Activated naive CD8-positive, alpha-beta T cell (primary cell): ENCODE measurements around the gene LYAR.

Source experiments
- H3K27ac Mint-ChIP-seq: one replicate; pipeline ENCODE4 v1.8.0; 2021; ENCODE audit warnings: mixed read lengths
- H3K27me3 Mint-ChIP-seq: one replicate; pipeline ENCODE4 v1.8.0; 2021; ENCODE audit warnings: mixed read lengths
- H3K36me3 Mint-ChIP-seq: one replicate; pipeline ENCODE4 v1.8.0; 2021; ENCODE audit warnings: mixed read lengths
- H3K4me1 Mint-ChIP-seq: one replicate; pipeline ENCODE4 v1.8.0; 2021; ENCODE audit warnings: low read depth, mixed read lengths
- H3K4me3 Mint-ChIP-seq: one replicate; pipeline ENCODE4 v1.8.0; 2021; ENCODE audit warnings: mild to moderate bottlenecking, mixed read lengths
- H3K9me3 Mint-ChIP-seq: one replicate; pipeline ENCODE4 v1.8.0; 2021; ENCODE audit warnings: low read depth, mixed read lengths

LYAR gene

DNA sequence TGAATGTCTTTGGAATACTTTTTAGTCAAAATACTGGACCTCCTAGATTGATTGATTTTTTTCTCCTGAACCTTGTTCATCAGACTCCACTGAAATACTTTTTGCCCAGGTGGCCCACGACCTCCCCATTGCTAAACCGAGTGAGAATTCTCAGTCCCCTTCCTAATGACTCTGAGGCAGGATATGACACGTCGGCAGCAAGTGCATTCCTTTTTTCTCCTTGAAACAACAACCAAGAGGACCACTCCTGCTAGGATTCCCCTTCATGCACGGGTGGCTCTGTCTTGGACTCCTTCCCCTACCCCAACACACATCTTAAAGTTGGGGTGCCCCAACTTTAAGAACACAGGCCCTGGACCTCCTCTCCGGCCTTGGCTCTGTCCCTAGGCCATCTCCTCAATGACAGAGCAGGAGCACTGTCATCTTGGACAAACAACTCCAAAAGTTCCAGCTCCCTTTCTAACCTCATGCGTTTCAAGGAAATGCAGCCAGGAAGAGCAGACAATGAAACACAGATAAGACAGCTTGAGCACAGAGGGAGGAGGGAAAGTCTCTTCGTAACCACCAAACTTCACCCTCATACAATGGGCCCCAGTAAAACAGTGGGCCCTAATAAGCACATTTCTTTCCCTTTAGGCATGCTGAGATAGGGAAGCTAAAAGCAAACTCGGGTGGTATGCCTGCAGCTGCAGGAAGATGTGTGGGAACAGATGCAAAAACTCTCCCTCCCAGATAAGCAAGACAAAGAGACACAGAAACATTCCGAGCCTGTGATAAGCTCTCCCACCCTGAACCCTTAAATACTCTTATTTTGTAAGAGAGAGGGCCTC, 34.0 kb upstream of the LYAR start:
- Mint-ChIP-seq H3K4me3 (no peak overlapping the region), H3K36me3 (no peaks in the 10 kb centered on the region), H3K9me3 (no peaks in the 10 kb centered on the region), H3K27me3 (no peaks in the 10 kb centered on the region), H3K4me1 (no peaks in the 10 kb centered on the region), H3K27ac (no peak overlapping the region)

DNA sequence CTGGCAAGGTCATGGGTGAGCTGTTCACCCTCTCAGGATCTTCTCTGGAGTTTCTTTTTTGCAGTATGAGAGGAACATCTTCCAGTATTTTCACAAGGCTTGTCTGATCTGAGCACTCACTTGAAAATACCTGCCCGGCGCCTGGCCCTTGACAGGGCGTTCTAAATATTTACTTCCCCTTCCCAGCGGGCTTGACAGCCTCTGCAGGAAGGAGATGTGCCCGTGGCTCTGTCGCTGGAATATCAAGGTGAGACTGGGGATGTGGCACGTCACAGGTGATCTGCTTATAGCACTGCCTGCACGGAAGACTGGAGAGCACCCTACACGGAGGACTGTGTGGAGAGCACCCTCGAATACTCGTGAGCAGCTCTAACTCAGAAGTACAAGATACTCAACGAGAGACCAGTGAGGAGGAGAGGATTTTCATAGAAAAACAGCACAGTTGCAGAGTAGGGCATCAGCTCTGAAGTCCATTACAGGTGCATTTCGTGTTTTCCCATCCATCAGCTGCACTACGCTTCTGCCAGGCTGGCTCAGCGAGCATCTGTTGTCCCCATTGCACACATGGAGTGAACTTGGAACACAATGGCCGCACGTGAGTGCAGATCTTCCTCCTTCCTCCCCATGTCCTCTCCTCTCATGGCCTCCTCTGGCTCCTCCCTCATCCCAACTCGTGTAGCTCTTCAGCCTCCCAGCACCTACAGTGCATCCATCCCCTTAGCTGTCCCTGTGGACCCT, 32.2 kb upstream of the LYAR start:
- no peak overlapping the region for H3K27ac Mint-ChIP-seq
- no peak overlapping the region for H3K4me3 Mint-ChIP-seq
- H3K27me3 Mint-ChIP-seq: no peaks in the 10 kb centered on the region
- no peaks in the 10 kb centered on the region for H3K9me3 Mint-ChIP-seq
- no peaks in the 10 kb centered on the region for H3K4me1 Mint-ChIP-seq
- H3K36me3 Mint-ChIP-seq: no peaks in the 10 kb centered on the region

DNA sequence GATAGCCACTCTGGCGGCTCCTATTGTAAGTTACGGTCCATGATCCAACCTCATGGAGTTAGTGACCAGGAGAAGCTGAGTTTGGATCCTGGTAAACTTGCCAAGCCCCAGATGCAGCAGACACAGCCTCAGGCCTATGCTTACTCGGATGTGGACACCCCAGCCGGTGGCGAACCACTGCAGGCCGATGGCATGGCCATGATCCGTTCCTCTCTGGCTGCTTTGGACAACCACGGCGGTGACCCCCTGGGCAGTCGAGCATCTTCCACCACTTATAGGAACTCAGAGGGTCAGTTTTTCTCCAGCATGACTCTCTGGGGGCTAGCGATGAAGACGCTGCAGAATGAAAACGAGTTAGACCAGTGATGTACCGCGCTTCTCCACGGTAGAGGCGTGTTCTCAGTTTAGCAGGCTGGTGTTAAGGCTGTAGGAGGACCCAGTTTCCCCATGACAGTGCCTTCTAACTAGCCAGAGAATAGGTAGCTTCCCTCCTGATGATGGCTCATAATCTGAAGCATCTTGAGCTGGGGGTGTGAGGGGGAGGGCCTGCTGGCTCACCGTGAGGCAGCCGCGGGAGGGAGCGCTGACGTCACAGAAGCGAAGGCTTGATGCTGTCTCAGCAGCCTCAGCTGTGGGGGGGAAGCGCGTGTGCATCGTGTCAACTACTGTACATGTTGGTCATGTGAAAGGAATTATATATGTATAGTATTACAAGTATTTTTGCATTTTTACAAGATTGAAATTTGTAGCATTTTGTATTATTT, 31.2 kb upstream of the LYAR start:
- Mint-ChIP-seq H3K4me1 (no peaks in the 10 kb centered on the region), H3K9me3 (no peaks in the 10 kb centered on the region), H3K27ac (no peak overlapping the region), H3K27me3 (no peaks in the 10 kb centered on the region), H3K4me3 (no peak overlapping the region), H3K36me3 (no peaks in the 10 kb centered on the region)

DNA sequence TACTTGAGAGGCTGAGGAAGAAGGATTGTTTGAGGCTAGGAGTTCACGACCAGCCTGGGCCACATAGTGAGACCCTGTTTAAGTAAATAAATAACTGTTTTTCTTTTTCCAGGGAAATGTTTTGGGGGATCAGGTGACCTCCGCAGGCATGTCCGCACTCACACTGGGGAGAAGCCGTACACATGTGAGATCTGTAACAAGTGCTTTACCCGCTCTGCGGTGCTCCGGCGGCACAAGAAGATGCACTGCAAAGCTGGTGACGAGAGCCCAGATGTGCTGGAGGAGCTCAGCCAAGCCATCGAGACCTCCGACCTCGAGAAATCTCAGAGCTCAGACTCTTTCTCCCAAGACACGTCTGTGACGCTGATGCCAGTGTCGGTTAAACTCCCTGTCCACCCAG, 30.6 kb upstream of the LYAR start:
- Mint-ChIP-seq H3K27me3 (no peaks in the 10 kb centered on the region), H3K4me1 (no peaks in the 10 kb centered on the region), H3K36me3 (peaks cover 2% of the 10 kb centered on the region), H3K9me3 (no peaks in the 10 kb centered on the region), H3K4me3 (no peak overlapping the region), H3K27ac (no peak overlapping the region)

DNA sequence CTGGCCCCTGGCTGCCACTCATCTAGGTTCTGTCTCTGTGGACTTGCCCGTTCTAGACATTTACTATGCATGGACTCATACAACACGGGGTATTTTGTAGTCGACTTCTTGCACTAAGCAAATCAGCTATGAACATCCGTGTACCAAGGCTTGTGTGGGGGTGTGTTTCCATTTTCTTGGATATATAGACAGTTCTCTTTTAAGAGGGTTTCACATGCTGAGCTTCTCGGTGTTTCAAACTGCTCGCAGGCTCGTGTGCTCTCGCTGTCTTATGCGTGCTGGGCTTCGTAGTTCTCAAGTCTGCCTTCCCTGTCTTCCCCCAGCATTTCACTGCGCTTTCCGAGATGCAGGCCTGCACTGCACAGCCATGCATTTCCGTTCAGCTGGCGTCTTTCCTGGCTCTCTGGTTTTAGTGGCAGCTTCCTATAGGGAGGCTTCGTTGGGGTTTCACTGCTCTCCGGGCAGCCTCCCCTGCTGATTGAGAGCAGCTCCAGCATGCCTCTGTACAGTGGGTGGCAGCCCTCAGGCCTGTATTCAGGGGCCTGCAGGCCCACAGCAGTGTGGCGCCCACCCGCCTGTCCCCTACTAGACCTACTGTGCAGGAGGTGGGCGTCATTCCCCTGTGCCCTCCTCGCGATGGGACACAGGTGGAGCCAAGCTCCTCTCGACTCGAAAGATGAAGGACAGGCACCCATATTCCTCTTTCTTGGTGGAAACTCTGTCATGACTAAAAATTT, 27.7 kb upstream of the LYAR start:
- Mint-ChIP-seq H3K4me1 (no peaks in the 10 kb centered on the region), H3K36me3 (peaks cover 2% of the 10 kb centered on the region), H3K27ac (no peak overlapping the region), H3K9me3 (no peaks in the 10 kb centered on the region), H3K4me3 (no peak overlapping the region), H3K27me3 (no peaks in the 10 kb centered on the region)

DNA sequence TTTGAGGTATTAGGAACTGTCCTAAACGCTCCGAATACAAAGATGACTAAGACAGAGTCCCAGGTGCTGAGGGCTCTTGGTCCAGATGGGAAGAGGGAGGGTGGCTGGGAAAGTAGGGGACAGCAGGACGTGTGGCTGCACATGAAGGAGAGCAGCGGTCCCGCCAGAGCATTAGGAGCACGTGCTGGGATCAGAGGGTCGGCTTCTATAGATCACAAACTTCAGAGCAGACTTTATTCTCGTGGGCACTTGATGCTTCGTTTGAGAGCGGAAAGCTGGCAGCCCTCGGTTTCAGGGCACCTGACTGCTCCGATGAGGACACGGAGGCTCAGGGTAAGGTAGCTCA, 26.2 kb upstream of the LYAR start:
- Mint-ChIP-seq H3K36me3 (peaks cover 2% of the 10 kb centered on the region), H3K27me3 (no peaks in the 10 kb centered on the region), H3K4me3 (no peak overlapping the region), H3K27ac (no peak overlapping the region), H3K4me1 (no peaks in the 10 kb centered on the region), H3K9me3 (no peaks in the 10 kb centered on the region)

DNA sequence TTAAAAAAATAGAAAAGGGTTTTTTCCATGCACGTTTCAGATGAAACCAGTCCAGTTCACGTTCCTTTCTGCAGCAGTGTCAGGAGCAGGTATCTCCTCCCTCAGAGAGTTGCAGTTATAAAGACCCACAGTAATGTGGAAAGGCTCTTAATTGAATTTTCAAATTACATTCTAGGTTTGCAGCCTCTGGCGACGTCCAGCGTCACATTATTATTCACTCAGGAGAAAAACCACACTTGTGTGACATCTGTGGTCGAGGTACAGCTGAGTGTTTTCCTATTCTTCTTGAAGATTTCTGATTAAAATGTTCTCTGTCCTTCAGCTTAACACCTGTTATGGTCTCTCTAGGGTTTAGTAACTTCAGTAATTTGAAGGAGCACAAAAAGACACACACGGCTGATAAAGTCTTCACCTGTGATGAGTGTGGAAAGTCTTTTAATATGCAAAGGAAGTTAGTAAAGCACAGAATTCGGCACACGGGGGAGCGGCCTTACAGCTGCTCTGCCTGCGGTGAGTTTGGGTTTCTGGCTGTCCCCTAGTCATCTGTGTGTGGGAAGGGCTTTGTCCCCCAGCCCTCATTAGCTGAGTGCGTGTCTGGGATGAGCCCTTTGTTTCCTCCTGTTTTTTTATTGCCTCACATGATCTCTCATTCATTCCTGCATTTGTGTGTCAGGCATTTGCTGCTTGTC, 25.7 kb upstream of the LYAR start:
- Mint-ChIP-seq H3K4me1 (no peaks in the 10 kb centered on the region), H3K27me3 (no peaks in the 10 kb centered on the region), H3K36me3 (peaks cover 2% of the 10 kb centered on the region), H3K27ac (no peak overlapping the region), H3K9me3 (no peaks in the 10 kb centered on the region), H3K4me3 (no peak overlapping the region)

DNA sequence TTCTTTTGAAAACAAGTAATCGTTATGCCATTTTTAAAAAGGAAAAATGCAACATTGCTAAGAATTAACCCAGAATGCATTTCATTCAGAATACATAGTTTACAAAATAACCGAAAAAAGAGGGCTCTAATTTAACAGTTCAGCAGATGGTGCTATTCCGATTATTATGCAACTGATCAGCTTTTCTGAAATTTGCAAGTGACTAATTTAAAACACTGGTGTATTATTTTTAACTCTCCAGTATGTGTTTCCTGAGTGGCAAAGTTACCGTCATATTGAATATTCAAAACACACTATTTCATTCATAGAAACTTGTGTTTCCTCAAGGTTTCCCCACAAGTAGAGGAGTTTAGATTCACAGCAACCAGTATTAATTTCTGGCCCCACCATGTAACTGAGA, 21.2 kb upstream of the LYAR start:
- H3K27me3 Mint-ChIP-seq: no peaks in the 10 kb centered on the region
- peaks cover 8% of the 10 kb centered on the region for H3K36me3 Mint-ChIP-seq
- H3K4me3 Mint-ChIP-seq: no peak overlapping the region
- H3K4me1 Mint-ChIP-seq: no peaks in the 10 kb centered on the region
- H3K27ac Mint-ChIP-seq: no peak overlapping the region
- H3K9me3 Mint-ChIP-seq: no peaks in the 10 kb centered on the region

DNA sequence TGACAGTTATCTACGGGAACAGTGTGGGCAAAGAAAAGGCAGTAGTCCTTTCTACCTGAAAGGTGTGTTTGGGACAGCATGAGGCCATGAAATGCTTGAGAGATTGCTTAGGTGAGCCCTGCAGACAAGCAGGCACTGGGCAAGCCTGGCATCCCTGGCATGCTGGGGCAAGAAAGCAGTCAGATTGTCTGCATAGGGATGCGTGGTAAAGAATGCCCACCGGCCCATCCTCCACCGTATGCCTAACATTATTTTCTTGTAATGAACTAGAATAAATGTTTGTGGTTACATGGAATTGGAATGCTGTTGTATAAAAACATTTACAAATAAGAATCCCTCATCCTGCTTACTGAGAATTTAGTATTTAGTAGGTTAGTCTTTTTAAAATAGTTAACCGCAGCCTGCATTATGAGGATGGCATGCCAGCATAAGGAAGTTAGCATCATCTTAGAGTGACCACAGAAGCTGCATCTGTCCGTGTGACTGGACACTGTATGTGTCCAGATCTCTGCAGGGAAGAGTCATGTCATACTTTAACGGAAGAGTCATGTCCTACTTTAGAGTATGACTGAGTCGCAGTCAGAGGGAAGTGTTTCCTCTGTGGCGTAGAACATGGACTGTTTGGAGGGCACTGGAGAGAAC, 19.0 kb upstream of the LYAR start:
- Mint-ChIP-seq H3K4me1 (no peaks in the 10 kb centered on the region), H3K27me3 (no peaks in the 10 kb centered on the region), H3K27ac (peak overlapping the region; percentile 22), H3K9me3 (no peaks in the 10 kb centered on the region), H3K4me3 (no peak overlapping the region), H3K36me3 (peaks cover 6% of the 10 kb centered on the region)

DNA sequence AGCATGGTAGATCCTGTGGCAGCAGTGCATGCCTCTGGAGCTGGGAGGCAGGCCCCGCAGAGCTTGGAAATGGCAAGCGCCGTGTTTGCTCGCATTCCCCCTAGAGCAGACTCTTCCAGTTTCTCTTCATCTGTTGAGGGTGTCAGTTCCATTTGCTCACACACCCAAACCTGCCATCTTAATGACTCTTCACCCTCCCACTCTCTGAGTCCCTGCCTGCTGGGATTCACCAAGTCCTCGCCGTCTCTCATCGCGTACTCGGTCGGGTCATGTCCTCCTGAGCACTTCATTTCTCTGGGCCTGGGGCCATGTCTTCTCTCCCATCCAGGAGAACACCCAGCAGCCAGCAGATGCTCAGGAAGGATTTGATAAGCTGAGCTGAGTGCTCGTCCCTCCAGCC, 17.0 kb upstream of the LYAR start:
- H3K9me3 Mint-ChIP-seq: no peaks in the 10 kb centered on the region
- no peak overlapping the region for H3K27ac Mint-ChIP-seq
- H3K4me1 Mint-ChIP-seq: peaks cover 5% of the 10 kb centered on the region
- no peak overlapping the region for H3K4me3 Mint-ChIP-seq
- H3K27me3 Mint-ChIP-seq: no peaks in the 10 kb centered on the region
- H3K36me3 Mint-ChIP-seq: peaks cover 8% of the 10 kb centered on the region

DNA sequence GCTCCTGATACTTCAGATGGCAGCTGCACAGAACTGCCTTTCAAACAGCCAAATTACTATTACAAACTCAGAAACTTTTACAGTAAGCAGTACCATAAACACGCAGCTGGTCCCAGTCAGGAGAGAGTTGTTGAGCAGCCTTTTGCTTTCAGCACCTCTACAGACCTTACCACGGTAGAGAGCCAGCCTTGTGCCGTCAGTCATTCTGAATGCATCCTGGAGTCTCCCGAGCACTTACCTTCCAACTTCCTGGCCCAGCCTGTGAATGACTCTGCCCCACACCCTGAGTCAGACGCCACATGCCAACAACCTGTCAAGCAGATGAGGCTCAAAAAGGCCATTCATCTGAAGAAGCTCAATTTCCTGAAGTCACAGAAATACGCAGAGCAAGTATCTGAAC, 12.5 kb upstream of the LYAR start:
- H3K27ac Mint-ChIP-seq: no peak overlapping the region
- no peaks in the 10 kb centered on the region for H3K27me3 Mint-ChIP-seq
- peaks cover 6% of the 10 kb centered on the region for H3K36me3 Mint-ChIP-seq
- peaks cover 18% of the 10 kb centered on the region for H3K4me1 Mint-ChIP-seq
- no peak overlapping the region for H3K4me3 Mint-ChIP-seq
- no peaks in the 10 kb centered on the region for H3K9me3 Mint-ChIP-seq

DNA sequence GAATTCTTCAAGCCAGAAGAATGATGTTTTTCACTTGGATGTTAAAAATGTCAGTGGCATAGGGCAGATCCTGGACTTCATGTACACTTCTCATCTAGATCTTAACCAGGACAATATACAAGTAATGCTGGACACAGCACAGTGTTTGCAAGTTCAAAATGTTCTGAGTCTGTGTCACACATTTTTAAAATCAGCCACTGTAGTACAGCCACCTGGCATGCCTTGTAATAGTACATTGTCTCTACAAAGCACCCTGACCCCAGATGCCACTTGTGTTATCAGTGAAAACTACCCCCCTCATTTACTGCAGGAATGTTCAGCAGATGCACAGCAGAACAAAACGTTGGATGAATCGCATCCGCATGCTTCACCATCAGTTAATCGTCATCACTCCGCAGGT, 12.0 kb upstream of the LYAR start:
- Mint-ChIP-seq H3K4me1 (peaks cover 19% of the 10 kb centered on the region), H3K27ac (no peak overlapping the region), H3K36me3 (peaks cover 2% of the 10 kb centered on the region), H3K4me3 (no peak overlapping the region), H3K27me3 (no peaks in the 10 kb centered on the region), H3K9me3 (no peaks in the 10 kb centered on the region)

DNA sequence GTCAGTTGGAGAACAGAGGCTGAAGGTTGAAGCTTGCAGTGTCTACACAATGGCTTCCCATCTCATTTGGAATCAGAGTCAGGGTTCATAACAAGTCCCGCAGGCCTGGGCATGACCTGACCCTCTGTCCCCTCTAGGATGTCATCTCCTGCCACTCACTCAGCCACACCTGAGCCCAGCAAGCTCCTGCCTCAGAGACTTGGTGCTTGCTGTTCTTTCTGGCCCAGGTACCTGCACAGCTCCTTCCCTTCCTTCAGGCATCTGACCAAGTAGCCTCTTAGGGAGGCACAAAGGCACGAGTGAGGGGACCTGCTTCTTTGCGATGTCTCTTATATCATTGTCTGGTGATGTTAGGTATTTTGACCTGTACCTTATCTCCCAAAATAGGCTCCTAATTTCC, 9.1 kb upstream of the LYAR start:
- Mint-ChIP-seq H3K4me1 (peaks cover 40% of the 10 kb centered on the region), H3K4me3 (no peak overlapping the region), H3K27me3 (no peaks in the 10 kb centered on the region), H3K27ac (no peak overlapping the region), H3K9me3 (no peaks in the 10 kb centered on the region), H3K36me3 (peaks cover 6% of the 10 kb centered on the region)

DNA sequence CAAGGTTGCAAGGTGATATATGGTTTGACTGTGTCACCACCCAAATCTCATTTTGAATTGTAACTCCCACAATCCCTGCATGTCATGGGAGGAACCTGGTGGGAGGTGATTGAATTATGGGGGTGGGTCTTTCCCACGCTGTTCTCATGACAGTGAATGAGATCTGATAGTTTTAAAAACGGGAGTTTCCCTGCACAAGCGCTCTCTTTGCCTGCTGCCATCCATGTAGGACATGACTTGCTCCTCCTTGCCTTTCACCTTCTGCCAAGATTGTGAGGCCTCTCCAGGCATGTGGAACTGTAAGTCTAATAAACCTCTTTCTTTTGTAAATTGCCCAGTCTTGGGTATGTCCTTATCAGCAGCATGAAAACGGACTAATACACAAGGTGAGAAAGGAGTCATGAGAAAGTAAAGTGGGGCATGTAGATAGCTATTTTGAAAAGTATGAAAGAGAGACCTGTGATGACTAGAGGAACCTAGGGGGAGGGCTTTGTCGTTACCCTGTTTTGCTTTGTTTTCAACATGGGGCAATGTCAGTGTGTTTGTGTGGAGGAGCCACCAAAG, 6.4 kb upstream of the LYAR start:
- Mint-ChIP-seq H3K4me1 (peaks cover 51% of the 10 kb centered on the region), H3K4me3 (no peak overlapping the region), H3K36me3 (peaks cover 11% of the 10 kb centered on the region), H3K9me3 (no peaks in the 10 kb centered on the region), H3K27me3 (no peaks in the 10 kb centered on the region), H3K27ac (no peak overlapping the region)
